Endothelial cell of umbilical vein (primary cell): ENCODE results near the gene RBM15B. TPM values are rescaled to one million over a fixed set of nuclear protein-coding genes. Genes with fewer than 3 reads are reported as not detected.

Source experiments
- BruUV-seq: library from RNA; stranded (reverse); fragments of 400-500 nt; replicated peaks from 2 replicates; lab custom pipeline; 2021; lab: Mats Ljungman, UMichigan
- CTCF ChIA-PET: fragments of 300-600, 350-600 bp; sonication (Branson Sonifier 250); formaldehyde crosslinking; loops from one replicate; lab custom pipeline; 2021; ENCODE audit warnings: antibody characterized with exemption, inconsistent platforms; lab: Charles Lee
- POLR2A ChIA-PET: fragments of 300-600, 350-600 bp; sonication (Branson Sonifier 250); formaldehyde crosslinking; loops from one replicate; lab custom pipeline; 2021; ENCODE audit warnings: antibody characterized with exemption, inconsistent platforms; lab: Charles Lee
- DNase-seq: peaks from one replicate; pipeline ENCODE4 v3.0.0-alpha.2; 2011; ENCODE audit warnings: low read depth, low spot score
- FAIRE-seq: peaks from 2 replicates; lab custom pipeline; 2011; peaks lifted over from hg19 to GRCh38; lab: Jason Lieb, UNC
- H2AFZ ChIP-seq: 2 replicates; pipeline ENCODE4 v1.6.0; 2012; ENCODE audit warnings: low read depth, low read length, control low read depth, inconsistent platforms
- H3K27ac ChIP-seq: 2 replicates; pipeline ENCODE4 v1.5.1; 2011; ENCODE audit warnings: low read depth, mild to moderate bottlenecking, control low read depth, low read length, moderate library complexity; ENCODE audit not compliant: insufficient read depth
- H3K27me3 ChIP-seq, 2 experiments: 2 replicates each; pipeline versions ENCODE4 v1.6.0 to v1.6.1; 2011; ENCODE audit warnings: low read length in 2 of 2, mixed read lengths in 1 of 2; ENCODE audit not compliant: control insufficient read depth in 2 of 2, insufficient read depth in 2 of 2
- H3K36me3 ChIP-seq, 2 experiments: 2 replicates in 1 of 2; 3 replicates in 1 of 2; pipeline ENCODE4 v1.5.1; 2011; ENCODE audit warnings: low read length in 2 of 2, mild to moderate bottlenecking in 1 of 2, moderate library complexity in 1 of 2; ENCODE audit not compliant: control insufficient read depth in 2 of 2, insufficient read depth in 2 of 2; ENCODE audit errors: extremely low read depth in 1 of 2
- H3K4me1 ChIP-seq: 3 replicates; pipeline ENCODE4 v1.5.1; 2011; ENCODE audit warnings: mild to moderate bottlenecking, low read length; ENCODE audit not compliant: control insufficient read depth, insufficient read depth; ENCODE audit errors: extremely low read depth
- H3K4me2 ChIP-seq: 2 replicates; pipeline ENCODE4 v1.6.1; 2011; ENCODE audit warnings: low read length, control low read depth, mixed read lengths; ENCODE audit not compliant: insufficient read depth
- H3K4me3 ChIP-seq, 3 experiments: fragments of 200-600 bp in 1 of 3; sonication (generic), shearing (Covaris generic) in 1 of 3; replicated peaks in 1 of 3; 2 replicates each; pipeline ENCODE4 v1.5.1; 2011 to 2016; ENCODE audit warnings: control low read depth in 3 of 3, low read length in 3 of 3, mild to moderate bottlenecking in 2 of 3, inconsistent platforms in 1 of 3, low read depth in 1 of 3, moderate library complexity in 1 of 3; ENCODE audit not compliant: insufficient read depth in 1 of 3
- H3K79me2 ChIP-seq: 2 replicates; pipeline ENCODE4 v1.6.0; 2012; ENCODE audit warnings: low read length, inconsistent platforms; ENCODE audit not compliant: control insufficient read depth, insufficient read depth
- H3K9ac ChIP-seq: replicated peaks from 2 replicates; pipeline ENCODE3; 2011; ENCODE audit warnings: low read length, control low read depth; ENCODE audit not compliant: insufficient read depth; ENCODE audit errors: extremely low read depth
- H3K9me1 ChIP-seq: replicated peaks from 3 replicates; pipeline ENCODE4 v1.6.0; 2011; ENCODE audit warnings: mild to moderate bottlenecking, low read length; ENCODE audit not compliant: control insufficient read depth, insufficient read depth; ENCODE audit errors: extremely low read depth
- H3K9me3 ChIP-seq: replicated peaks from 2 replicates; pipeline ENCODE4 v1.5.1; 2012; ENCODE audit warnings: low read length, inconsistent platforms; ENCODE audit not compliant: control insufficient read depth, insufficient read depth
- H4K20me1 ChIP-seq: replicated peaks from 2 replicates; pipeline ENCODE3; 2011; ENCODE audit warnings: mild to moderate bottlenecking, low read length; ENCODE audit not compliant: control insufficient read depth, insufficient read depth; ENCODE audit errors: extremely low read depth
- EZH2 ChIP-seq: IDR thresholded peaks from 2 replicates; pipeline ENCODE4 v1.6.1; 2012; ENCODE audit warnings: borderline replicate concordance, low read depth, mild to moderate bottlenecking, moderate library complexity, low read length, inconsistent platforms; ENCODE audit not compliant: severe bottlenecking
- GATA2 ChIP-seq: IDR thresholded peaks from 2 replicates; pipeline ENCODE4 v1.7.0; 2011; ENCODE audit warnings: low read depth, mild to moderate bottlenecking, moderate library complexity, mixed read lengths, low read length; ENCODE audit not compliant: insufficient read length, insufficient read depth
- JUN ChIP-seq: IDR thresholded peaks from 2 replicates; pipeline ENCODE4 v1.6.1; 2011; ENCODE audit warnings: borderline replicate concordance, low read depth; ENCODE audit not compliant: insufficient read length, insufficient read depth
- POLR2AphosphoS5 ChIP-seq: IDR thresholded peaks from 2 replicates; pipeline ENCODE4 v1.6.1; 2012; ENCODE audit warnings: low read depth, mild to moderate bottlenecking, control low read depth, low read length, moderate library complexity; ENCODE audit not compliant: insufficient read depth
- dilution Hi-C: fragments of 300-500 bp; cut with MboI; formaldehyde crosslinking; loops from one replicate; pipeline ENCODE4 v1.15.0; 2019; ENCODE audit warnings: low sequenced_read_pairs; ENCODE audit not compliant: extremely low pct_ligation_motif_present
- intact Hi-C: fragments of 100-400 bp; cut with micrococcal nuclease; formaldehyde crosslinking; loops from one replicate; pipeline ENCODE4 v1.10.0; 2022
- polyA plus RNA-seq, 4 experiments: library from polyadenylated mRNA; depleted of rRNA in 3 of 4; stranded (reverse) in 3 of 4; unstranded in 1 of 4; fragments of >200 nt; gene quantifications; 2 replicates each; pipeline versions ENCODE4 v1.2.1 to v1.2.3, GENCODE V29; 2011 to 2012; ENCODE audit warnings: missing spikeins in 1 of 4
- total RNA-seq: library from RNA; stranded (reverse); gene quantifications from 2 replicates; pipeline ENCODE4 v1.2.3, GENCODE V29; 2021
- TF ChIP-seq, protein P1 (sequence below), 2 donors: IDR thresholded peaks; 1 replicate in 1 of 2; 2 replicates in 1 of 2; pipeline ENCODE4 v1.5.1; 2011; ENCODE audit warnings: low read length in 2 of 2, mild to moderate bottlenecking in 2 of 2, moderate library complexity in 2 of 2, control low read depth in 1 of 2, inconsistent platforms in 1 of 2, low read depth in 1 of 2; ENCODE audit not compliant: insufficient read depth in 1 of 2; ENCODE audit errors: extremely low read depth in 1 of 2

RBM15B gene
- total and polyA plus RNA-seq, 2 donors (not counting 3 experiments of a cell fraction or from before 2014, with no cell fraction given): 19.9 to 39.1 TPM

DNA sequence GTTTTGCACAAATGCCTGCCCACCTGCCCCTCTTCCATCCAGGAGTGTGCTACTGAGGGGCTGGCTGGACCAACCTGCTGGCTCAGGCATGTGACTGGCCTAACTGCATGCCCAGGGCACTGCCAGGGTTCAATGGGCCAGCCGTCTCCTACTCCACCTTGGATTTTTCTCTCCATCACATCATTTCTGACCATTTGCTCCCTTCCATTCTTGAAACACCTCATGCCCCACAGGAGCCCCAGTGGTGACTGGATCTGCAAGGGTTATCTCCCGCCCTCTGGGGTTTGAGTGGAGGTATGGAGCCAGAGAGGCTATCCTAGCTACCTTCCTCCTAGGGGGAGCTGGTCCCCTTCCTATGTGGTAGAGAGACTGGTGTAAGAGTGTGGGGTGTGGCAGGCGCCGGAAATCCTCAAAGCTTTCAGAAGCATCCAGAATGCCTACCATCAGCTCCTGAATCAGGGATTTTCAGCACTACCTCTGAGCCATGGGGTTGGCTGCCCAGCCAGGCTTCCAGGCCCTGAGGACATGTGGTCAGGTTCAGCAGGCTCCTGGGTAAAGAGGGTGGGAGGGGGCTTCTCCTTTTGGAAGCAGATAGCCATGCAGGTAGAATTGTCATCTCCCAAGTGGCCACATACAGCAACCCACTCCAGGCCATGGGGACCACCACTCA is 8.9 kb upstream of the RBM15B start:
- dilution Hi-C loops: no loop called here
- Histone ChIP-seq H3K4me2 (no peak overlapping the region), H3K4me1 (peaks cover 18% of the 10 kb centered on the region), H3K9me1 (no peaks in the 10 kb centered on the region), H3K36me3 (no peaks in the 10 kb centered on the region), H3K27me3 (no peaks in the 10 kb centered on the region), H3K9me3 (no peaks in the 10 kb centered on the region), H4K20me1 (no peaks in the 10 kb centered on the region), H3K27ac (no peak overlapping the region), H3K4me3 (no peak overlapping the region), H3K79me2 (peaks cover 26% of the 10 kb centered on the region), H3K9ac (no peak overlapping the region), H2AFZ (no peak overlapping the region)
- POLR2A ChIA-PET: no interaction called here
- no peak for DNase-seq
- CTCF ChIA-PET: interaction anchor here (0.9 kb wide), 1 partner anchor 98 kb away, joined by 3 read pairs; no protein-coding TSS in a partner anchor
- intact Hi-C loops: loop anchor here (10.0 kb wide), 1 partner anchor 563 kb away; the partner anchor contains the start of genes PARP3 and RRP9
- BruUV-seq: no TSS peak
- FAIRE-seq: no peak
- TF ChIP-seq JUN (no peak), EZH2 (no peak), POLR2AphosphoS5 (no peak), GATA2 (no peak)
- TF ChIP-seq, protein P1, sequence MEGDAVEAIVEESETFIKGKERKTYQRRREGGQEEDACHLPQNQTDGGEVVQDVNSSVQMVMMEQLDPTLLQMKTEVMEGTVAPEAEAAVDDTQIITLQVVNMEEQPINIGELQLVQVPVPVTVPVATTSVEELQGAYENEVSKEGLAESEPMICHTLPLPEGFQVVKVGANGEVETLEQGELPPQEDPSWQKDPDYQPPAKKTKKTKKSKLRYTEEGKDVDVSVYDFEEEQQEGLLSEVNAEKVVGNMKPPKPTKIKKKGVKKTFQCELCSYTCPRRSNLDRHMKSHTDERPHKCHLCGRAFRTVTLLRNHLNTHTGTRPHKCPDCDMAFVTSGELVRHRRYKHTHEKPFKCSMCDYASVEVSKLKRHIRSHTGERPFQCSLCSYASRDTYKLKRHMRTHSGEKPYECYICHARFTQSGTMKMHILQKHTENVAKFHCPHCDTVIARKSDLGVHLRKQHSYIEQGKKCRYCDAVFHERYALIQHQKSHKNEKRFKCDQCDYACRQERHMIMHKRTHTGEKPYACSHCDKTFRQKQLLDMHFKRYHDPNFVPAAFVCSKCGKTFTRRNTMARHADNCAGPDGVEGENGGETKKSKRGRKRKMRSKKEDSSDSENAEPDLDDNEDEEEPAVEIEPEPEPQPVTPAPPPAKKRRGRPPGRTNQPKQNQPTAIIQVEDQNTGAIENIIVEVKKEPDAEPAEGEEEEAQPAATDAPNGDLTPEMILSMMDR (IDR thresholded peaks at IDR 0.05; ENCODE audit: extremely low read depth in 1 of 2, insufficient read depth in 1 of 2, low read depth in 1 of 2, low read length in 2 of 2): no peak
